ENCODE data around the gene MAP3K14. TPM values are rescaled to one million over a fixed set of nuclear protein-coding genes. Genes with fewer than 3 reads are reported as not detected.

The MAP3K14 gene
- total RNA-seq, 1 experiment from 2014 or later = 9.2 TPM

DNA sequence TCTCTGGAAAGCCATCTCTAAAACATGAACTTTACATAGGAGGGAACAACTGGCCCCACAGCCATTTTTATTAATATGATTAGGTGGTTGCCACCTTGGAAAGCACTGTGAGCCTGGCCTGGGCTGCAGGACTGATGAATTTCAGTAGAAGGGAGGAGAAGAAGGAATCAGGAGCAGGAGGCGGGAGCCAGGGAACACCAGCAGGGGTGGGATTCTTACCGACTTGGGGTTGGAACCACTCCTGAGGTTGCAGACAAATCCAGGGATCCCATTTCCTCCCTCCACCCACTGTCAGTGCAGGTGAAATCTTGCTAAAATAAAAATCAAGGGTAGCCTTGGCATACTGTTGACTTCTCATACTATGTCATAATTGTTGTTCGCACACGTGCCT, 16.9 kb upstream of the MAP3K14 start:
- TF ChIP-seq, protein P1, sequence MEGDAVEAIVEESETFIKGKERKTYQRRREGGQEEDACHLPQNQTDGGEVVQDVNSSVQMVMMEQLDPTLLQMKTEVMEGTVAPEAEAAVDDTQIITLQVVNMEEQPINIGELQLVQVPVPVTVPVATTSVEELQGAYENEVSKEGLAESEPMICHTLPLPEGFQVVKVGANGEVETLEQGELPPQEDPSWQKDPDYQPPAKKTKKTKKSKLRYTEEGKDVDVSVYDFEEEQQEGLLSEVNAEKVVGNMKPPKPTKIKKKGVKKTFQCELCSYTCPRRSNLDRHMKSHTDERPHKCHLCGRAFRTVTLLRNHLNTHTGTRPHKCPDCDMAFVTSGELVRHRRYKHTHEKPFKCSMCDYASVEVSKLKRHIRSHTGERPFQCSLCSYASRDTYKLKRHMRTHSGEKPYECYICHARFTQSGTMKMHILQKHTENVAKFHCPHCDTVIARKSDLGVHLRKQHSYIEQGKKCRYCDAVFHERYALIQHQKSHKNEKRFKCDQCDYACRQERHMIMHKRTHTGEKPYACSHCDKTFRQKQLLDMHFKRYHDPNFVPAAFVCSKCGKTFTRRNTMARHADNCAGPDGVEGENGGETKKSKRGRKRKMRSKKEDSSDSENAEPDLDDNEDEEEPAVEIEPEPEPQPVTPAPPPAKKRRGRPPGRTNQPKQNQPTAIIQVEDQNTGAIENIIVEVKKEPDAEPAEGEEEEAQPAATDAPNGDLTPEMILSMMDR (IDR thresholded peaks at IDR 0.05; ENCODE audit: unreplicated experiment) = no peak
- H3K27me3 Mint-ChIP-seq (ENCODE audit: insufficient read depth, unreplicated experiment) = no peaks in the 10 kb centered on the region
- no peaks in the 10 kb centered on the region for H3K9me3 Mint-ChIP-seq (ENCODE audit: unreplicated experiment)
- H3K36me3 Mint-ChIP-seq (ENCODE audit: insufficient read depth, unreplicated experiment) = no peaks in the 10 kb centered on the region
- POLR2A ChIA-PET = interaction anchor here (0.5 kb wide), 1 partner anchor 94 kb away, joined by 4 read pairs; no protein-coding TSS in a partner anchor
- H3K4me1 Mint-ChIP-seq (ENCODE audit: insufficient read depth, unreplicated experiment) = peaks cover 7% of the 10 kb centered on the region
- no peak overlapping the region for H3K27ac Mint-ChIP-seq (ENCODE audit: low read depth, unreplicated experiment)
- CTCF ChIA-PET = no interaction called here
- BruUV-seq (replicated peaks) = no TSS peak
- no peak overlapping the region for H3K4me3 Mint-ChIP-seq (ENCODE audit: unreplicated experiment)
- intact Hi-C loops (cut with micrococcal nuclease) = no loop called here
- DNase-seq (ENCODE audit: unreplicated experiment) = no peak

DNA sequence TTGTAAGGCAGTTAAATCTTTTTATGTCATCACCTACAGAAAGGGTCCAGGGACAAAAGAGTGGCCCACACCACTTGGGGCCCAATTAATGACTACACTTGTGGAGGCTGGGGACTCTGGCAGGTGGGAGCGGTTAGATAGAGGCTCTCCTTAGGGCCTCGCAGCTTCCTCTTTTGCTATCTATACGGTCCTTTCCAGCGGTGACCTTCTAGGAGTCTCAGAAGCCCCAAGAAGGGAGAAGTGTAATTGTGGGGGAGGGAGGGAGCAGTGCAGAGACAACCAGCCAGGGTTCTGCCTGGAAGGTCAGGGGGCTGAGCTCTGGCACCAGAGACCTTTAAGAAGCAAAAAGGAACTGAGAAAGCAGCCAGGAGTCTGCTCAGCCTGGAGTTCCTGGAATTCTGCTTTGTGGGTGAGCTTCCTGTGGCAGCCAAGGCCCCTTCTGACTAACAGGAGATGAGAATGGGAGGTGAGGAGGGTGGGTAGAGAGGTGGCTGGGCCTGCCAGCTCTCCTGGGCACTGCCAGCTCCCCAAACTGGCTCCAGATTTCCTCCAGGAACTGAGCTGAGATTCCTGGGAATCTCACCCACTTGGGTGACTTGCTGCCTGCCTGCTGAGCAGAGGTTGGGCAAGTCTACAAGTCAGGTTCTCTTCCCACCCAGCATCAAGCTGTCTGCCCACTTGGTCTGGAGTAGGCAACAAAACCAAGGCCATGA, 16.3 kb upstream of the MAP3K14 start:
- no peaks in the 10 kb centered on the region for H3K27me3 Mint-ChIP-seq (ENCODE audit: insufficient read depth, unreplicated experiment)
- ChIA-PET CTCF (interaction anchor here (0.5 kb wide), 1 partner anchor 259 kb away, joined by 4 read pairs; no protein-coding TSS in a partner anchor), POLR2A (interaction anchor here (0.5 to 0.6 kb wide), 2 partner anchors 13 to 452 kb away, joined by 3 to 5 read pairs; no protein-coding TSS in a partner anchor)
- no peak for DNase-seq (ENCODE audit: unreplicated experiment)
- H3K36me3 Mint-ChIP-seq (ENCODE audit: insufficient read depth, unreplicated experiment) = no peaks in the 10 kb centered on the region
- peaks cover 7% of the 10 kb centered on the region for H3K4me1 Mint-ChIP-seq (ENCODE audit: insufficient read depth, unreplicated experiment)
- no peak overlapping the region for H3K4me3 Mint-ChIP-seq (ENCODE audit: unreplicated experiment)
- no peaks in the 10 kb centered on the region for H3K9me3 Mint-ChIP-seq (ENCODE audit: unreplicated experiment)
- no peak overlapping the region for H3K27ac Mint-ChIP-seq (ENCODE audit: low read depth, unreplicated experiment)
- TF ChIP-seq, protein P1 (IDR thresholded peaks at IDR 0.05; ENCODE audit: unreplicated experiment) = no peak
- BruUV-seq (replicated peaks) = no TSS peak
- intact Hi-C loops (cut with micrococcal nuclease) = no loop called here

DNA sequence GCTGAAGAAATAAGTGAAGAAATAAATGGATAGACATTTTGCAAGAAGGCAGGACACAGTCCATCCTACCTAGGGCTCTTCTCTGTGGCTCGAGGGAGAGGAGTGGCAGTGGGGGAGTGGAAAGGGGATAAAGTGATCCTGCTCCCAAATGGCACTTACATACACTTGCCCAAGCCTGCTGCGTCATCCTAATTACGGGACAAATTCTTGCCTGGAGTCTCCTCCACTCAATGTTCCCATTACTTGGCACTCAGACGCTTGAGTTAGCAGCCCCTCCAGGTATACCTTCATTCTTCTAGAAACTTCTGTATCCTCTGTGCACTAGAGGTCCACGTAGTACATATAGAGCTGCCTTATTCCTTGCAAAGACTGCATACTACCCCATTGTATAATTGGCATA, 15.7 kb upstream of the MAP3K14 start:
- H3K9me3 Mint-ChIP-seq (ENCODE audit: unreplicated experiment) = no peaks in the 10 kb centered on the region
- no TSS peak for BruUV-seq (replicated peaks)
- no peaks in the 10 kb centered on the region for H3K27me3 Mint-ChIP-seq (ENCODE audit: insufficient read depth, unreplicated experiment)
- ChIA-PET CTCF (interaction anchor here (0.5 kb wide), 1 partner anchor 260 kb away, joined by 4 read pairs; no protein-coding TSS in a partner anchor), POLR2A (interaction anchor here (0.5 to 0.6 kb wide), 2 partner anchors 12 to 452 kb away, joined by 3 to 5 read pairs; no protein-coding TSS in a partner anchor)
- peaks cover 7% of the 10 kb centered on the region for H3K4me1 Mint-ChIP-seq (ENCODE audit: insufficient read depth, unreplicated experiment)
- H3K4me3 Mint-ChIP-seq (ENCODE audit: unreplicated experiment) = no peak overlapping the region
- no peak for DNase-seq (ENCODE audit: unreplicated experiment)
- TF ChIP-seq, protein P1 (IDR thresholded peaks at IDR 0.05; ENCODE audit: unreplicated experiment) = no peak
- intact Hi-C loops (cut with micrococcal nuclease) = no loop called here
- no peak overlapping the region for H3K27ac Mint-ChIP-seq (ENCODE audit: low read depth, unreplicated experiment)
- no peaks in the 10 kb centered on the region for H3K36me3 Mint-ChIP-seq (ENCODE audit: insufficient read depth, unreplicated experiment)

DNA sequence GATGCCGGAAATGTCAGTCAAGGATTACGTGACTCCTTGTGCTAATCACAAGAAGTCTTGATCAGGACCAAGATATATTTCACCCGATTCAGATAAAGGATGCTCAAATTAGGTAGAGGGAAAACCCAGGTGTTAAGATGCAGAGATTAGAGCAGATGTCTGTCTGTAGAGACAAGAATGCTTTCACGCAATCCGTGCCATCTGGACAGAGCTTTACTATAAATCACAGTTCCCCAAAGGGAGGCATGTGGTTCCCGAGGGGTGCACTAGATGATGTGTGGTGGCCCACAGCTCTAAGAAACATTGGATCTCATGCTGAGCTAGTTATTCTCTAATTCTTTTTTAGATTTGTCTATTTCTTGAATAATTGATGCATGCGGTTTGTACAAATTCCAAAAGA, 9.8 kb upstream of the MAP3K14 start:
- POLR2A ChIA-PET = interaction anchor here (0.7 to 1.6 kb wide), 3 partner anchors 10 to 45 kb away, joined by 3 to 7 read pairs (median 4); partner anchors contain the start of gene MAP3K14
- Mint-ChIP-seq H3K9me3 (ENCODE audit: unreplicated experiment) (no peaks in the 10 kb centered on the region), H3K27me3 (ENCODE audit: insufficient read depth, unreplicated experiment) (no peaks in the 10 kb centered on the region), H3K27ac (ENCODE audit: low read depth, unreplicated experiment) (no peak overlapping the region), H3K4me1 (ENCODE audit: insufficient read depth, unreplicated experiment) (peaks cover 13% of the 10 kb centered on the region), H3K36me3 (ENCODE audit: insufficient read depth, unreplicated experiment) (no peaks in the 10 kb centered on the region), H3K4me3 (ENCODE audit: unreplicated experiment) (no peak overlapping the region)
- TF ChIP-seq, protein P1 (IDR thresholded peaks at IDR 0.05; ENCODE audit: unreplicated experiment) = no peak
- no peak for DNase-seq (ENCODE audit: unreplicated experiment)
- intact Hi-C loops (cut with micrococcal nuclease) = no loop called here
- no TSS peak for BruUV-seq (replicated peaks)
- CTCF ChIA-PET = interaction anchor here (0.6 to 1.0 kb wide), 2 partner anchors 21 to 50 kb away, joined by 3 to 4 read pairs; no protein-coding TSS in a partner anchor

Data from MCF 10A (cell line).